Gastrocnemius medialis (tissue), 4 donors: ENCODE measurements around the gene NAA10. TPM values are rescaled to one million over a fixed set of nuclear protein-coding genes. Genes with fewer than 3 reads are reported as not detected.
"Not testable (repeated sequence)": the region's sequence is repeated elsewhere in the genome, so short reads cannot be mapped to it uniquely, and the experiment has no call there.

Experiments used
- ATAC-seq, 2 donors: fragments of 150-250 bp; one replicate each; pipeline ENCODE4 v1.9.1; 2016
- DNase-seq, 2 donors: peaks; one replicate each; pipeline ENCODE4 v3.0.0-alpha.2; 2019
- H3K27ac ChIP-seq, 4 donors: fragments of 200-600 bp; sonication (generic); 1 replicate in 1 of 4; 2 replicates in 3 of 4; pipeline ENCODE4 v1.5.1; 2016 to 2018; ENCODE audit warnings: mild to moderate bottlenecking in 2 of 4, moderate library complexity in 1 of 4
- H3K27me3 ChIP-seq, 3 donors: fragments of 200-600 bp; sonication (generic) in 2 of 3; 1 replicate in 1 of 3; 2 replicates in 2 of 3; pipeline versions ENCODE4 v1.5.1 to v1.6.0; 2016 to 2019; ENCODE audit warnings: mild to moderate bottlenecking in 1 of 3, moderate library complexity in 1 of 3
- H3K36me3 ChIP-seq, 2 donors: fragments of 200-600 bp; sonication (generic) in 1 of 2; one replicate each; pipeline ENCODE4 v1.5.1; 2017 to 2018
- H3K4me1 ChIP-seq, 2 donors: fragments of 200-600 bp; sonication (generic) in 1 of 2; one replicate each; pipeline ENCODE4 v1.5.1; 2016 to 2017; ENCODE audit warnings: mild to moderate bottlenecking in 2 of 2
- H3K4me3 ChIP-seq, 4 donors: fragments of 200-600 bp; sonication (generic) in 3 of 4; 1 replicate in 1 of 4; 2 replicates in 3 of 4; pipeline ENCODE4 v1.5.1; 2016 to 2019; ENCODE audit warnings: mild to moderate bottlenecking in 2 of 4
- H3K9me3 ChIP-seq, 3 donors: fragments of 200-600 bp; sonication (generic) in 2 of 3; 1 replicate in 1 of 3; 2 replicates in 2 of 3; pipeline ENCODE4 v1.5.1; 2016 to 2019
- CTCF ChIP-seq, 5 experiments: fragments of 450-650 bp in 3 of 5; fragments of 200-600 bp in 2 of 5; sonication (generic) in 2 of 5; IDR thresholded peaks in 4 of 5; conservative IDR thresholded peaks in 1 of 5; 1 replicate in 4 of 5; 2 replicates in 1 of 5; pipeline ENCODE4 v1.5.1; 2016 to 2019; ENCODE audit warnings: antibody characterized with exemption in 5 of 5, mild to moderate bottlenecking in 3 of 5, moderate library complexity in 3 of 5
- POLR2A ChIP-seq, 2 donors: fragments of 450-650 bp; IDR thresholded peaks; one replicate each; pipeline ENCODE4 v1.6.1; 2017; ENCODE audit warnings: antibody characterized with exemption in 2 of 2, mild to moderate bottlenecking in 2 of 2, moderate library complexity in 2 of 2
- in situ Hi-C, 4 donors: fragments of 200-750 bp; cut with MboI; loops; one replicate each; pipeline versions ENCODE4 v1.15.0 to v1.8.0; 2017; ENCODE audit warnings: low sequenced_read_pairs in 4 of 4
- intact Hi-C: fragments of 100-400 bp; cut with DNase I; formaldehyde crosslinking; loops from one replicate; pipeline ENCODE4 v1.15.1; 2023; ENCODE audit warnings: low total_unique reads
- total RNA-seq, 4 donors: library from RNA; depleted of rRNA; stranded (reverse); fragments of >200 nt; gene quantifications; one replicate each; pipeline versions ENCODE4 v1.1.0 to v1.2.3, GENCODE V29; 2016

The NAA10 gene
- total RNA-seq, result 100 to 1,000 TPM in 2 of 4 donors, 10 to 100 TPM in 2; 76.3 to 175 (median 111) TPM

- Histone ChIP-seq H3K27me3 (no peaks in the 10 kb centered on the region), H3K4me1 (peaks cover 0 to 13% of the 10 kb centered on the region in 2 donors), H3K27ac (peak within 1 kb of the TSS; percentile 70 to 80 (median 78)), H3K36me3 (peaks cover 0 to 25% of the 10 kb centered on the region in 2 donors), H3K9me3 (no peaks in the 10 kb centered on the region), H3K4me3 (peak within 1 kb of the TSS; percentile 59 to 74 (median 64))
- in situ Hi-C loops, result loop anchor here in 1 of 4 donors (25.0 kb wide), 1 partner anchor 148 kb away; the partner anchor contains the start of genes IDH3G, SRPK3 and SSR4
- intact Hi-C loops, result no loop called here
- no peak for TF ChIP-seq CTCF (IDR thresholded peaks at IDR 0.05 in 4 of 5, conservative IDR thresholded peaks at IDR 0.05 in 1 of 5)
- peak; percentile 52 to 76 for TF ChIP-seq POLR2A (IDR thresholded peaks at IDR 0.05)
- ATAC-seq, result peak; percentile 93 to 94
- DNase-seq, result peak; percentile 35 to 68
Measured at GRCh38 chrX:153934762-153935325, at the start of gene NAA10. Gene NAA10, minus strand, starts transcription at chrX:153935037. Its CDS starts 133 bp downstream, at chrX:153934904.

GRCh38 chrX:153983321-153983801 is 48.5 kb upstream of the NAA10 start:
- intact Hi-C loops (no loop called here), in situ Hi-C loops (no loop called here)
- no peak for DNase-seq
- Histone ChIP-seq H3K4me1 (no peaks in the 10 kb centered on the region), H3K9me3 (no peaks in the 10 kb centered on the region), H3K4me3 (no peak overlapping the region), H3K27me3 (no peaks in the 10 kb centered on the region), H3K27ac (no peak overlapping the region), H3K36me3 (no peaks in the 10 kb centered on the region)
- TF ChIP-seq POLR2A (IDR thresholded peaks at IDR 0.05) (no peak), CTCF (IDR thresholded peaks at IDR 0.05 in 4 of 5, conservative IDR thresholded peaks at IDR 0.05 in 1 of 5) (no peak)
- ATAC-seq, result no peak

GRCh38 chrX:153981771-153982533 is 47.1 kb upstream of the NAA10 start:
- peak in 1 of 2 donors; percentile 42 for DNase-seq
- H3K4me1 ChIP-seq, result no peaks in the 10 kb centered on the region
- in situ Hi-C loops (no loop called here), intact Hi-C loops (no loop called here)
- H3K36me3 ChIP-seq, result no peaks in the 10 kb centered on the region
- no peak overlapping the region for H3K27ac ChIP-seq
- H3K9me3 ChIP-seq, result no peaks in the 10 kb centered on the region
- no peak for TF ChIP-seq CTCF (IDR thresholded peaks at IDR 0.05 in 4 of 5, conservative IDR thresholded peaks at IDR 0.05 in 1 of 5)
- TF ChIP-seq POLR2A (IDR thresholded peaks at IDR 0.05), result peak in 1 of 2 donors; percentile 17
- no peaks in the 10 kb centered on the region for H3K27me3 ChIP-seq
- H3K4me3 ChIP-seq, result no peak overlapping the region
- peak in 1 of 2 donors; percentile 39 for ATAC-seq

- no peak for TF ChIP-seq POLR2A (IDR thresholded peaks at IDR 0.05)
- no peak for TF ChIP-seq CTCF (IDR thresholded peaks at IDR 0.05 in 4 of 5, conservative IDR thresholded peaks at IDR 0.05 in 1 of 5)
- no peaks in the 10 kb centered on the region for H3K27me3 ChIP-seq
- H3K4me1 ChIP-seq, result no peaks in the 10 kb centered on the region
- intact Hi-C loops, result no loop called here
- no peak for ATAC-seq
- in situ Hi-C loops, result no loop called here
- no peak overlapping the region for H3K4me3 ChIP-seq
- H3K36me3 ChIP-seq, result no peaks in the 10 kb centered on the region
- H3K27ac ChIP-seq, result peak overlapping the region in 1 of 4 donors; percentile 34
- H3K9me3 ChIP-seq, result no peaks in the 10 kb centered on the region
- no peak for DNase-seq
Measured at GRCh38 chrX:153981231-153981630, 46.4 kb upstream of the NAA10 start.

GRCh38 chrX:153980394-153980793 is 45.6 kb upstream of the NAA10 start:
- intact Hi-C loops, H3K27ac ChIP-seq, in situ Hi-C loops, H3K4me1 ChIP-seq, H3K36me3 ChIP-seq, DNase-seq, H3K27me3 ChIP-seq, H3K4me3 ChIP-seq, ATAC-seq, H3K9me3 ChIP-seq: not testable (repeated sequence)
